Suprapubic skin (tissue), 4 donors: ENCODE results near the gene NAA38.

Experiments used
- CTCF ChIP-seq, 2 donors: fragments of 200-600 bp in 1 of 2; fragments of 450-650 bp in 1 of 2; sonication (generic) in 1 of 2; IDR thresholded peaks; one replicate each; pipeline ENCODE4 v1.5.1; 2016 to 2019; ENCODE audit warnings: antibody characterized with exemption in 2 of 2, mild to moderate bottlenecking in 1 of 2, moderate library complexity in 1 of 2
- EP300 ChIP-seq: sonication (generic); formaldehyde crosslinking; IDR thresholded peaks from one replicate; pipeline ENCODE4 v1.6.1; 2017; ENCODE audit warnings: antibody characterized with exemption
- POLR2A ChIP-seq, 2 donors: fragments of 450-650 bp; IDR thresholded peaks; one replicate each; pipeline ENCODE4 v1.6.1; 2017; ENCODE audit warnings: antibody characterized with exemption in 2 of 2, mild to moderate bottlenecking in 2 of 2, moderate library complexity in 2 of 2
- POLR2AphosphoS5 ChIP-seq, 3 donors: sonication (generic); formaldehyde crosslinking; IDR thresholded peaks; one replicate each; pipeline ENCODE4 v1.6.1; 2017; ENCODE audit warnings: antibody characterized with exemption in 3 of 3

GRCh38 chr17:7818746-7819645, 38.4 kb downstream of the NAA38 start:
- no peak for TF ChIP-seq CTCF (IDR thresholded peaks at IDR 0.05)
- no peak for TF ChIP-seq POLR2A (IDR thresholded peaks at IDR 0.05)
- no peak for TF ChIP-seq POLR2AphosphoS5 (IDR thresholded peaks at IDR 0.05)
- TF ChIP-seq EP300: no peak
